Trophoblast cell (in vitro differentiated cells and primary cell): Measurements from ENCODE around the gene MYH11.
"Not testable (repeated sequence)": the region's sequence is repeated elsewhere in the genome, so short reads cannot be mapped to it uniquely, and the experiment has no call there.

Experiments used
- DNase-seq, 2 donors: peaks; one replicate each; pipeline ENCODE4 v3.0.0-alpha.2; 2016
- H2AFZ ChIP-seq: 2 replicates; pipeline ENCODE4 v1.6.1; 2013; ENCODE audit warnings: low read length, moderate library complexity, mild to moderate bottlenecking; ENCODE audit not compliant: insufficient read depth, poor library complexity
- H2AK5ac ChIP-seq: 2 replicates; pipeline ENCODE4 v1.6.1; 2013; ENCODE audit warnings: mild to moderate bottlenecking, low read length
- H2BK120ac ChIP-seq: 2 replicates; pipeline ENCODE4 v1.6.1; 2013; ENCODE audit warnings: low read length, mild to moderate bottlenecking, moderate library complexity; ENCODE audit not compliant: insufficient read depth, poor library complexity
- H2BK12ac ChIP-seq: 2 replicates; pipeline ENCODE4 v1.6.1; 2013; ENCODE audit warnings: mild to moderate bottlenecking, low read length, moderate library complexity
- H2BK5ac ChIP-seq: 2 replicates; pipeline ENCODE4 v1.6.1; 2013; ENCODE audit warnings: low read length, low read depth, moderate library complexity, mild to moderate bottlenecking; ENCODE audit not compliant: poor library complexity
- H3K14ac ChIP-seq: 2 replicates; pipeline ENCODE4 v1.6.1; 2013; ENCODE audit warnings: mild to moderate bottlenecking, low read length
- H3K18ac ChIP-seq: 2 replicates; pipeline ENCODE4 v1.6.1; 2013; ENCODE audit warnings: mild to moderate bottlenecking, low read length
- H3K23ac ChIP-seq: 2 replicates; pipeline ENCODE4 v1.6.1; 2013; ENCODE audit warnings: low read length
- H3K27ac ChIP-seq: 2 replicates; pipeline ENCODE4 v1.5.1; 2013; ENCODE audit warnings: low read depth, mild to moderate bottlenecking, inconsistent platforms, low read length, moderate library complexity
- H3K27me3 ChIP-seq: 2 replicates; pipeline ENCODE4 v1.6.1; 2013; ENCODE audit warnings: inconsistent platforms, mild to moderate bottlenecking, low read length, moderate library complexity; ENCODE audit not compliant: insufficient read depth
- H3K36me3 ChIP-seq, 2 experiments: 1 replicate in 1 of 2; 2 replicates in 1 of 2; pipeline ENCODE4 v1.6.1; 2013; ENCODE audit warnings: low read length in 2 of 2, mild to moderate bottlenecking in 2 of 2, moderate library complexity in 1 of 2; ENCODE audit not compliant: insufficient read depth in 2 of 2, control insufficient read depth in 1 of 2
- H3K4ac ChIP-seq: 2 replicates; pipeline ENCODE4 v1.6.1; 2013; ENCODE audit warnings: low read depth, mild to moderate bottlenecking, low read length, moderate library complexity
- H3K4me1 ChIP-seq, 2 experiments: 1 replicate in 1 of 2; 2 replicates in 1 of 2; pipeline ENCODE4 v1.6.1; 2013; ENCODE audit warnings: low read length in 2 of 2, mild to moderate bottlenecking in 2 of 2, moderate library complexity in 1 of 2; ENCODE audit not compliant: insufficient read depth in 2 of 2, control insufficient read depth in 1 of 2
- H3K4me2 ChIP-seq: 2 replicates; pipeline ENCODE4 v1.6.1; 2013; ENCODE audit warnings: inconsistent platforms, mild to moderate bottlenecking, low read length, moderate library complexity
- H3K4me3 ChIP-seq: 2 replicates; pipeline ENCODE4 v1.5.1; 2013; ENCODE audit warnings: mild to moderate bottlenecking, low read depth, low read length, inconsistent platforms
- H3K79me1 ChIP-seq: one replicate; pipeline ENCODE4 v1.6.1; 2013; ENCODE audit warnings: low read length
- H3K79me2 ChIP-seq: 2 replicates; pipeline ENCODE4 v1.6.1; 2013; ENCODE audit warnings: low read length, mild to moderate bottlenecking; ENCODE audit not compliant: control insufficient read depth, insufficient read depth, poor library complexity
- H3K9ac ChIP-seq: 2 replicates; pipeline ENCODE4 v1.6.1; 2013; ENCODE audit warnings: mild to moderate bottlenecking, low read length
- H3K9me3 ChIP-seq: 2 replicates; pipeline ENCODE4 v1.6.1; 2013; ENCODE audit warnings: low read depth, mild to moderate bottlenecking, control low read depth, inconsistent platforms, low read length; ENCODE audit not compliant: insufficient read depth
- H4K12ac ChIP-seq: 2 replicates; pipeline ENCODE4 v1.6.1; 2013; ENCODE audit warnings: low read depth, mild to moderate bottlenecking, low read length, moderate library complexity
- H4K8ac ChIP-seq: 2 replicates; pipeline ENCODE4 v1.6.1; 2013; ENCODE audit warnings: low read depth, mild to moderate bottlenecking, low read length, moderate library complexity
- H4K91ac ChIP-seq: one replicate; pipeline ENCODE4 v1.6.1; 2013; ENCODE audit warnings: low read depth, mild to moderate bottlenecking, low read length, moderate library complexity
- WGBS: extraction: QIAGEN DNeasy Blood & Tissue Kit; methylation state at CpG from one replicate; pipeline ENCODE4 v1.1.7; 2013; ENCODE audit warnings: missing lambda C conversion rate; ENCODE audit not compliant: insufficient read length, insufficient coverage; ENCODE audit errors: extremely low coverage; 5-methylcytosine and 5-hydroxymethylcytosine counted together

The MYH11 gene

DNA sequence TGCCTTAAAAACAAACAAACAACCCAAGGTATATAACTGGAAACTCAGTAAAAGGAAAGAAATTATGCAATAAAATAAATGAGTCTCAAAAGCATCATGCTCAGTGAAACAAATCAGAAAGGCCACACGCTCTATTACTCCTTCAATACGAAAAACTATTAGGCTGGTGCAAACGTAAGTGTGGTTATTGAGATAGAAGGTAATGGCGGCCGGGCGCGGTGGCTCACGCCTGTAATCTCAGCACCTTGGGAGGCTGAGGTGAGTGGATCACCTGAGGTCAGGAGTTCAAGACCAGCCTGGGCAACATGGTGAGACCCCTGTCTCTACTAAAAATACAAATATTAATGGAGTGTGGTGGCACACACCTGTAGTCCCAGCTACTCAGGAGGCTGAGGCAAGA, 17.6 kb downstream of the MYH11 start:
- not testable (repeated sequence) for H4K12ac ChIP-seq, H3K79me2 ChIP-seq, H2BK12ac ChIP-seq, H3K27ac ChIP-seq, H3K9ac ChIP-seq, H2BK120ac ChIP-seq, H4K8ac ChIP-seq, H3K4me3 ChIP-seq, H2BK5ac ChIP-seq, DNase-seq, H3K4me1 ChIP-seq, H3K27me3 ChIP-seq, H3K4me2 ChIP-seq, H3K9me3 ChIP-seq, H2AK5ac ChIP-seq, H3K18ac ChIP-seq, H3K79me1 ChIP-seq, H2AFZ ChIP-seq, H4K91ac ChIP-seq, H3K14ac ChIP-seq, H3K36me3 ChIP-seq, H3K23ac ChIP-seq, H3K4ac ChIP-seq
- WGBS: no CpG with 5 or more reads among the region's 8 CpGs

DNA sequence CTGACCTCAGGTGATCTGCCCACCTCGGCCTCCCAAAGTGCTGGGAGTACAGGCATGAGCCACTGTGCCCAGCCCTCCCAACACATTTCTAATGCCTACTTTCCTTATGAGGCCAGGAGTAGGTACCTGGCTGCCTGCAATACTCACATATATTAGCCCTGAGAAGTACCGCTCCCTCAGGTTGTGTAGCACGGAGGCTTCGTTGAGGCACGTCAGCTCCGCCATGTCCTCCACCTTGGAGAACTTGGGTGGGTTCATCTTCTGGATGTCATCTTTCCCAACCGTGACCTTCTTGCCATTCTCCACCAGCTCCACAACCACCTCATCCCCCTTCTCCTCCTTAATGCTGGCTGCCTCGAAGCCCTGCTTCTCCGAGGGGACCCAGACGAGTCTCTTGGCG, 19.1 kb downstream of the MYH11 start:
- Histone ChIP-seq H3K18ac (no peak overlapping the region), H4K91ac (no peak overlapping the region), H3K4me3 (no peak overlapping the region), H3K14ac (no peak overlapping the region), H3K27me3 (no peaks in the 10 kb centered on the region), H2AFZ (no peak overlapping the region), H3K4me2 (no peak overlapping the region), H2AK5ac (no peak overlapping the region), H2BK5ac (no peak overlapping the region), H4K8ac (no peak overlapping the region), H3K79me1 (no peaks in the 10 kb centered on the region), H4K12ac (no peak overlapping the region), H3K9ac (no peak overlapping the region), H3K27ac (no peak overlapping the region), H3K4ac (no peak overlapping the region), H3K36me3 (no peaks in the 10 kb centered on the region), H3K23ac (no peak overlapping the region), H2BK12ac (no peak overlapping the region), H3K9me3 (no peaks in the 10 kb centered on the region), H3K79me2 (no peaks in the 10 kb centered on the region), H3K4me1 (no peaks in the 10 kb centered on the region), H2BK120ac (no peak overlapping the region)
- WGBS: no CpG with 5 or more reads among the region's 11 CpGs
- no peak for DNase-seq

DNA sequence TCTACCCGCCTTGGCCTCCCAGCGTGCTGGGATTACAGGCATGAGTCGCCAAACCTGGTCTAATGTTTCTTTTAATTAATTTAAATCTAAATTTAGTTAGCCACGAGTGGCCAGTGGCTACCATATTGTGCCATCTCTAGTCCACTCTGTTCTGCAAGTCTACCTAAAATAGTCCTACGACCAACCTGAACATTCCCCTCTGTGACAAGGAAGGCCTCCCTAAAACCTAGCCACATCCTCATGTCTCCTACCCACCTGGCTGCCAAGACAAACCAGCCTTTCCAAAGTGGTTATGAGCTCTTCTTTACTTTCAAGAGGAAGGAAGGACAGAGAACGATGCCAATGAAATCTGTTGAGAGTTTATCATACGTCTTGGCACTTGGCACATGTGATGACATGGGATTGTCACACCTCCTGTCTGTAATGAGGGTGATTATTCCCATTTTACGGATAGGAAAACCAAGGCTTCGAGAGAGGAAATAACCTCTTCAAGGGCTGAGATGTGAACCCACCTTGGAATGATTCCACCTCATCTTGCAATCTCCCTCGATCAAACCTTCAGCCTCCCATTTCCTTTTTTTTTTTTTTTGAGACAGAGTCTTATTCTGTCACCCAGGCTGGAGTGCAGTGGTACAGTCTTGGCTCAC, 19.7 kb downstream of the MYH11 start:
- WGBS: no CpG with 5 or more reads among the region's 10 CpGs
- H3K79me1 ChIP-seq: no peaks in the 10 kb centered on the region

DNA sequence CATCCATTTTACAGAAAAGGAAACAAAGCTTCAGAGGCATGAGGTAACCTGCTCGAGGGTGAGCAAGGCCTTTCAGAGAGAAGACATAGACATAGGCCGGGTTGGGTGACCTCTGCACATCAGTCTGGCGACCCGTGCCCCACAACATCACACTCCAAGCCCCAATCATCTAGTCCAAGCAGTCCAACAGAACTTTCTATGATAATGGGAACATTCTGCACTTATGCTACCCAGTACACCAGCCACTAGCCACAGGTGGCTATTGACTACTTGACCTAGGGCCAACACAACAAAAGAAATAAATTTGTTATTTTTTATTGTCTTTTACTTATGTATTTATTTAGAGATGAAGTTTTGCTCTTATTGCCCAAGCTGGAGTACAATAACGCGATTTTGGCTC, 20.8 kb downstream of the MYH11 start:
- Histone ChIP-seq H4K12ac (no peak overlapping the region), H3K79me1 (no peaks in the 10 kb centered on the region), H3K9ac (no peak overlapping the region), H2AK5ac (no peak overlapping the region), H3K36me3 (no peaks in the 10 kb centered on the region), H3K4ac (no peak overlapping the region), H3K9me3 (no peaks in the 10 kb centered on the region), H3K27me3 (no peaks in the 10 kb centered on the region), H3K4me3 (no peak overlapping the region), H3K79me2 (no peaks in the 10 kb centered on the region), H3K27ac (no peak overlapping the region), H3K23ac (no peak overlapping the region), H4K8ac (no peak overlapping the region), H3K4me2 (no peak overlapping the region), H2BK120ac (no peak overlapping the region), H3K14ac (no peak overlapping the region), H3K4me1 (no peaks in the 10 kb centered on the region), H2AFZ (no peak overlapping the region), H3K18ac (no peak overlapping the region), H2BK12ac (no peak overlapping the region), H4K91ac (no peak overlapping the region), H2BK5ac (no peak overlapping the region)
- WGBS: no CpG with 5 or more reads among the region's 6 CpGs
- no peak for DNase-seq

More for the DNA sequence above, 19.7 kb downstream of the MYH11 start:
- no peaks in the 10 kb centered on the region for H3K4me1 ChIP-seq
- no peaks in the 10 kb centered on the region for H3K9me3 ChIP-seq
- no peak overlapping the region for H2BK12ac ChIP-seq
- H3K4ac ChIP-seq: no peak overlapping the region
- H3K27ac ChIP-seq: no peak overlapping the region
- H4K91ac ChIP-seq: no peak overlapping the region
- H2BK5ac ChIP-seq: no peak overlapping the region
- H3K79me2 ChIP-seq: no peaks in the 10 kb centered on the region
- no peak overlapping the region for H3K4me3 ChIP-seq
- H2AK5ac ChIP-seq: no peak overlapping the region
- peak overlapping the region; percentile 5 for H3K9ac ChIP-seq
- H2AFZ ChIP-seq: no peak overlapping the region
- H3K4me2 ChIP-seq: no peak overlapping the region
- H3K14ac ChIP-seq: no peak overlapping the region
- no peaks in the 10 kb centered on the region for H3K36me3 ChIP-seq
- H2BK120ac ChIP-seq: no peak overlapping the region
- no peak overlapping the region for H3K23ac ChIP-seq
- H4K8ac ChIP-seq: no peak overlapping the region
- DNase-seq: no peak
- no peak overlapping the region for H3K18ac ChIP-seq
- H4K12ac ChIP-seq: no peak overlapping the region
- no peaks in the 10 kb centered on the region for H3K27me3 ChIP-seq
